22Rv1 (cell line): ENCODE data around the gene GRAMD1B.

Source experiments
- H3K27ac ChIP-seq: fragments of 450-650 bp; 2 replicates; pipeline ENCODE4 v1.5.1; 2017
- ZFX ChIP-seq: fragments of 450-650 bp; IDR thresholded peaks from 2 replicates; pipeline ENCODE4 v1.6.1; 2017; ENCODE audit warnings: antibody characterized with exemption, borderline replicate concordance
- TF ChIP-seq, protein P1 (sequence below): fragments of 450-650 bp; IDR thresholded peaks from 2 replicates; pipeline ENCODE4 v1.5.1; 2017; ENCODE audit warnings: mild to moderate bottlenecking

The GRAMD1B gene

DNA sequence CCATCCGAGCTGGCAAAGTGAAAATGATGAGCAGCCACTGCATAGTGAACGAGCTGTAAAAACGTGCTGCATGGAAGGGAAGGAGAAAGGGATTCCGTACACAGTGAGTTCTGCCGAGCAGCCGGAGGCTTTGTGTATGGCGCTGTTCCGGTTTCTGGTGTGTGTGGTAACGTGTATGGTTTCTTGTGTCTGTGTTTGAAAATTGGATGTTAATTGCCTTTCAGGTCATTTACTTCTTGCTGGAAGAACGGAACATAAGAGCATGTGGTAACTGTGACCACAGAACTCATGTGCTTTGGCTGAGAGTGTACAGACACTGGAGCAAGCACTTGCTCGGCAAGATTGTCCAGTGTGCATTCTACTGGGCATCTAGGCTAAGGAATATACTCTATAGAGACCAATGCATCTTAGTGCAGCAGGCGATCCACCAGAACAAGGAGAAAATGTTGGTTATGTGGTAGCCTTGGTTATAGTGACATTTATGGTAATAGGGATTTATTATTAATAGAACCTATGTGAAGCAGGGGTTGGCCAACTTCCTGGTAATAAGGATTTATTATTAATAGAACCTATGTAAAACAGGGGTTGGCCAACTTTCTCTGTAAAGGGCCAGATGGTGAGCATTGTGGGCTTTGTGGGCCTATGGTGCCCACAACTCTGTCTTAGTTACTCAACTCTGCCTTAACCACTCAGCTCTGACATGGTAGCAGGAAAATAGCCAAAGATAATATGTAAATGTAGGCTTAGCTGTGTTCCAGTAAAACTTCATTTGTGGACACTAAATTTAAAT is 49.2 kb downstream of the GRAMD1B start:
- TF ChIP-seq, protein P1, sequence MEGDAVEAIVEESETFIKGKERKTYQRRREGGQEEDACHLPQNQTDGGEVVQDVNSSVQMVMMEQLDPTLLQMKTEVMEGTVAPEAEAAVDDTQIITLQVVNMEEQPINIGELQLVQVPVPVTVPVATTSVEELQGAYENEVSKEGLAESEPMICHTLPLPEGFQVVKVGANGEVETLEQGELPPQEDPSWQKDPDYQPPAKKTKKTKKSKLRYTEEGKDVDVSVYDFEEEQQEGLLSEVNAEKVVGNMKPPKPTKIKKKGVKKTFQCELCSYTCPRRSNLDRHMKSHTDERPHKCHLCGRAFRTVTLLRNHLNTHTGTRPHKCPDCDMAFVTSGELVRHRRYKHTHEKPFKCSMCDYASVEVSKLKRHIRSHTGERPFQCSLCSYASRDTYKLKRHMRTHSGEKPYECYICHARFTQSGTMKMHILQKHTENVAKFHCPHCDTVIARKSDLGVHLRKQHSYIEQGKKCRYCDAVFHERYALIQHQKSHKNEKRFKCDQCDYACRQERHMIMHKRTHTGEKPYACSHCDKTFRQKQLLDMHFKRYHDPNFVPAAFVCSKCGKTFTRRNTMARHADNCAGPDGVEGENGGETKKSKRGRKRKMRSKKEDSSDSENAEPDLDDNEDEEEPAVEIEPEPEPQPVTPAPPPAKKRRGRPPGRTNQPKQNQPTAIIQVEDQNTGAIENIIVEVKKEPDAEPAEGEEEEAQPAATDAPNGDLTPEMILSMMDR, result no peak
- no peak for TF ChIP-seq ZFX
- H3K27ac ChIP-seq, result no peak overlapping the region

DNA sequence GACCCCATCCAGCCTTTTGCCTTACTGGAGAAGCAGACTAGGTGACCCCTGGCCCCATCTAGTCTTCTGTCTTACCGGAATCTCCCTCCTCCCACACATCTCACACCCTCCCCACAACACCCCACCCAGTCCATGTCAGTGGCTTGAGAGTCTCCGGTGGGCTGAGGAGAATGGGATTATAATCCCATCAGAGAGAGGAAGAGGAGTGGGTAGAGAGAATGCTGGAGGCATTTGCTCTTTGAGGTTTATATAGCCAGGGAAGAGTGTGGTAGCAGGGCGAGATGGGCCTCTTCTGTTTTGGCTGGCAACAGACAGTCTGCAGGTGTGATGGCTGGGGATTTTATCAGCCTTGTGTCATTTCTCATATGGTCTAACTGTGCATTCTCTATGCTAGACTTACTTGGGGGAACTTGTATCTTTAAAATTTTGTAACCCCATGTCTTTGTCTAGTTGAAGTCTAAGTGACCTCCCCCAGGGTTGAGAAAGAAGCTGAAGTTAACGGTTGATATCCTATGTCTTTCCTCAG is 50.3 kb downstream of the GRAMD1B start:
- no peak for TF ChIP-seq ZFX
- TF ChIP-seq, protein P1, result no peak
- H3K27ac ChIP-seq, result no peak overlapping the region

DNA sequence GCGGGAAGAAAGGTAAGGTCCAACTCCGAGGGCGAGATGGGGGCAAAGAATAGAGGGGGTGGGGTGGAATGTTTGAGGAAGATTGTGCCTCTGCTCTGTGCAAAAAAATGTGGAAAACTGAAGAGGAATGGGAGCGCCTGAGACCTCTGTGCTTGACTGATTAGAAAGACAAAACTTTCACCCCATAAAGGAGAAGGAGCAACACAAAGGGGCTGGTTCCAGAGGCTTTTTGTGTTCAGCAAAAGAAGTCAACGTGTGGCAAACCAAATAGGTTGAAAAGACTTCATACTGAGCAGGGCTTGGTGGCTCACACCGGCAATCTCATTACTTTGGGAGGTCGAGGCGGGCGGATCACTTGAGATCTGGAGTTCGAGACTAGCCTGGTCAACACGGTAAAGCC is 50.8 kb downstream of the GRAMD1B start:
- H3K27ac ChIP-seq, result no peak overlapping the region
- TF ChIP-seq, protein P1, result no peak
- TF ChIP-seq ZFX, result no peak

DNA sequence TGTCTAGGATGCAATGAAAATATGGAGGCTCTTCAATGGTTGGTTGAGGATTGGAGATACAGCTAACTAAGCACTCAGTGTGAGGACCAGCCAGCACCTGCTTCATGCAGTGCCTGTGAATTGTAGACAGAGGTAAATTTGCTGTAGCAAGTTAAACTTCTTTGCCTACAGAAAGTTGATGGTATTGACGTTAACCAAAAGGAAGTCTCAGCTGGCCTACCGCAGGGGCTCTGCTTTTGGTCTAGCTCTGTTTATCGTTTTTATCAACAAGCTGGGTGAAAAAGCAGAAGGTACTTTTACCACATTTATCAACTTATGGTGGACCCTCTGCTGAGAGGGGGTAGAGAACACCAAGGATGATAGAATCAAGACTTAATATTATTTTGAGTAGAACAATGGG is 51.6 kb downstream of the GRAMD1B start:
- H3K27ac ChIP-seq, result no peak overlapping the region

DNA sequence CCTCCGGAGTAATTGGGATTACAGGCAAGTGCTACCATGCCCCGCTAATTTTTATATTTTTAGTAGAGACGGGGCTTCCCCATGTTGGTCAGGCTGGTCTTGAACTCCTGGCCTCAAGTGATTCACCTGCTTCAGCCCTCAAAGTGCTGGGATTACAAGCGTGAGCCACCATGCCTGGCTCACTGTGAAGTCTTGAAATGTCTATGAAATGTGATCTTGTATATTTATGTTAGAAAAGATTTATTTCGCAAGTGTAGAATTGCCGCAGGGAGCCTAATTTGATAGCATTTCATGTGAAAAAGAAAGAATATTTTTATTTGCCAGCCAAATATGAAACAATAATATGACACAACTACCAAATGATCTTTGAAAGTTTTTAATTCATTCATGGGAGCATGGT is 52.1 kb downstream of the GRAMD1B start:
- H3K27ac ChIP-seq, result no peak overlapping the region

More for the DNA sequence above, 51.6 kb downstream of the GRAMD1B start:
- TF ChIP-seq ZFX, result no peak
- TF ChIP-seq, protein P1, result no peak

DNA sequence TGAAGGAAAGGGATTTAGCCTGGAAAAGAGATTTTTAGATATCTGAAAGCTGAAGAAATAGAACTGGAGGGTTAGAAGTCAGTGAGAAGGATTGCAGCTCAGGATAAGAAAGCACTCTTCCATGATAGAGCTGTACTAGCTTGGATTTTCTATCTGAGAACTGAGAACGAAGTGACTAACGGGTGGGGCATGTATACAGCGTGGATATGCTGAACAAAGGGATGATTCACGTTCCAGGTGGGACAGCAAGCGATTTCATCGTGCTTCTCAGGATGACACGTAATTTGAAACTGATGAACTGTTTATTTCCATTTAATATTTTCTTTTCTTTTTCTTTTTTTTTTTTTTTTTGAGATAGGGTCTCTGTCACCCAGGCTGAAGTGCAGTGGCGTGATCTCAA is 53.0 kb downstream of the GRAMD1B start:
- TF ChIP-seq, protein P1, result no peak
- no peak for TF ChIP-seq ZFX
- no peak overlapping the region for H3K27ac ChIP-seq

More for the DNA sequence above, 52.1 kb downstream of the GRAMD1B start:
- TF ChIP-seq, protein P1, result no peak
- TF ChIP-seq ZFX, result no peak

DNA sequence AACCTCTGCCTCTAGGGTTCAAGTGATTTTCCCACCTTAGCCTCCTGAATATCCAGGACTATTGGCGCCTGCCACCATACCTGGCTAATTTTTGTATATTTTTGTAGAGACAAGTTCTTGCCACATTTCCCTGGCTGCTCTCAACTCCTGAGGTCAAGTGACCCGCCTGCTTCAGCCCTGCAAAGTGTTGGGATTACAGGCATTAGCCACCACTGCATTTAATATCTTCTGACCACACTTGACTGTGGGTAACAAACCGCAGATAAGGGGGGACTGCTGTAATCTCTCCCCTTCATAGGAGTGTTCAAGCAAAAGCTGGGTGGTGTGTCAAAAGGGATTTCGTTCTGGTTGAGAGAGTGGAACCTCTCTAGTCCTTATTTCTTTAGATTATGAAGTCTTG is 53.4 kb downstream of the GRAMD1B start:
- no peak for TF ChIP-seq ZFX
- TF ChIP-seq, protein P1, result no peak
- H3K27ac ChIP-seq, result no peak overlapping the region
